ENCODE results near the gene WRAP73. TPM values are rescaled to one million over a fixed set of nuclear protein-coding genes. Genes with fewer than 3 reads are reported as not detected.

WRAP73 gene
- total RNA-seq, 1 donor from 2014 or later: 19.0 TPM

DNA sequence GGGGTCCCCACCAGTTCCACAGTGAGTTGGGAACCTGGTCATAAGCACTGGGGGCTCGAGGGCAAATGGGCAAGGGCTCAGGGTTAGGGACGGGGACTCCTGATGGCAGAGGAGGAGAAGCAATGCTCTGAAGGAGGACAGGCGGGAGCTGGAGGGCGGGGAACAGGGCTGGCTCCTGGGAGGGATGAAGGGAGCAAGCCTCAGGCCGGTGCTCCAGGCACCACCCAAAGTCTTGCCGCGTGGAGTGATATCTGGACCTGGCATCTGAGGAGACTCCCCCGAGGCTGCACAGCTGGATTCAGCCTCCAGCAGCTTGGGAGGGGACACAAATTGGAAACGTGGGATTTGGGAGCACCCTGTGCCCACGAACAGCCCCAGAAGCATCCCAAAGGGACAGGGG lies 49.5 kb downstream of the WRAP73 start:
- Mint-ChIP-seq H3K4me3 (ENCODE audit: unreplicated experiment) (no peak overlapping the region), H3K27ac (ENCODE audit: unreplicated experiment) (no peak overlapping the region), H3K36me3 (ENCODE audit: low read depth, unreplicated experiment) (peaks cover 4% of the 10 kb centered on the region)

GRCh38 chr1:3599816-3600215 lies 50.1 kb downstream of the WRAP73 start:
- Mint-ChIP-seq H3K4me3 (ENCODE audit: unreplicated experiment) (no peak overlapping the region), H3K27me3 (ENCODE audit: unreplicated experiment) (peaks cover 23% of the 10 kb centered on the region), H3K9me3 (ENCODE audit: unreplicated experiment) (no peaks in the 10 kb centered on the region), H3K4me1 (ENCODE audit: unreplicated experiment) (peaks cover 14% of the 10 kb centered on the region), H3K27ac (ENCODE audit: unreplicated experiment) (no peak overlapping the region), H3K36me3 (ENCODE audit: low read depth, unreplicated experiment) (peaks cover 4% of the 10 kb centered on the region)
- TF ChIP-seq CTCF (IDR thresholded peaks at IDR 0.05; ENCODE audit: unreplicated experiment): no peak
- DNase-seq (ENCODE audit: low spot score): no peak

More for the DNA sequence above, 49.5 kb downstream of the WRAP73 start:
- TF ChIP-seq CTCF (IDR thresholded peaks at IDR 0.05; ENCODE audit: unreplicated experiment): no peak
- peaks cover 23% of the 10 kb centered on the region for H3K27me3 Mint-ChIP-seq (ENCODE audit: unreplicated experiment)
- DNase-seq (ENCODE audit: low spot score): no peak
- peaks cover 14% of the 10 kb centered on the region for H3K4me1 Mint-ChIP-seq (ENCODE audit: unreplicated experiment)
- H3K9me3 Mint-ChIP-seq (ENCODE audit: unreplicated experiment): no peaks in the 10 kb centered on the region

- Mint-ChIP-seq H3K27ac (ENCODE audit: unreplicated experiment) (no peak overlapping the region), H3K27me3 (ENCODE audit: unreplicated experiment) (peaks cover 26% of the 10 kb centered on the region), H3K9me3 (ENCODE audit: unreplicated experiment) (no peaks in the 10 kb centered on the region), H3K4me3 (ENCODE audit: unreplicated experiment) (no peak overlapping the region), H3K4me1 (ENCODE audit: unreplicated experiment) (peaks cover 14% of the 10 kb centered on the region), H3K36me3 (ENCODE audit: low read depth, unreplicated experiment) (peaks cover 4% of the 10 kb centered on the region)
- TF ChIP-seq CTCF (IDR thresholded peaks at IDR 0.05; ENCODE audit: unreplicated experiment): no peak
- no peak for DNase-seq (ENCODE audit: low spot score)
Observed at GRCh38 chr1:3599286-3599811, 50.6 kb downstream of the WRAP73 start.

DNA sequence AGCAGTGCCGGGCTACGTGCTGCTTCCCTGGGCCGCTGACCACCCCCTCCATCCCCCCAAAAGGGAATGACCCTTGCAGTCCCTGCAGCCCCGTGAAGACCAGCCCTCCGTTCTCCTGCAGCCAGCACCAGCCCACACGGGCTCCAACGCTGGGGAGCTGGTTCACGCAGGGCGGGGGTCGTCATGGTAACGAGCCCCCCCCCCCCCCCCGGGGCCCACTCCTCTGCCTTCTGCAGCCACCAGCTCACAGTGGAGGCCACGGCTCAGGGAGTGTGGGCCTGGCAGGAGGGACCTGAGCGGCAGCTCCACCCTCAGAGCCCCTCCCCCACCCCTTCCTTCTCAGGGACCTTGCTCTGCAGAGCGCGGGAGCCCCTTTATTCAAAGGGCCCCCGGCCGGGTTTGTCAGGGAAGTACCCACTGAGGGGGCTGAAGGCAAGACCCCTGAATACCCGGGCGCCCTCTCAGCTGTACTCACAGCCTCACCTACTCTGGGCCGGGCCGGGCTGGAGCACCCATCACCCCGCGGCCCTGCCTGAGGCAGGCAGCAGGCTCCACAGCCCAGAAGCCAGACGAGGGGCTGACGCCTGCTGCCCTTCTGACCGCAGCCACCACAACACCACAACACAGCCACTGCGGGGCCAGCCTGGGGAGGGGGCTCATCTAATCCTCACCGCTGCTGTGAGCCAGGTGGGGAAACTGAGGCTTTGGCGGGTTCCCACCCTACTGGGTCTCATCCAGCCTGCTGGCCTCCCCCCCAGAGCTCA lies 51.2 kb downstream of the WRAP73 start:
- H3K9me3 Mint-ChIP-seq (ENCODE audit: unreplicated experiment): no peaks in the 10 kb centered on the region
- H3K27me3 Mint-ChIP-seq (ENCODE audit: unreplicated experiment): peaks cover 28% of the 10 kb centered on the region
- peaks cover 17% of the 10 kb centered on the region for H3K4me1 Mint-ChIP-seq (ENCODE audit: unreplicated experiment)
- no peak for TF ChIP-seq CTCF (IDR thresholded peaks at IDR 0.05; ENCODE audit: unreplicated experiment)
- H3K27ac Mint-ChIP-seq (ENCODE audit: unreplicated experiment): no peak overlapping the region
- no peak overlapping the region for H3K4me3 Mint-ChIP-seq (ENCODE audit: unreplicated experiment)
- DNase-seq (ENCODE audit: low spot score): no peak
- peaks cover 4% of the 10 kb centered on the region for H3K36me3 Mint-ChIP-seq (ENCODE audit: low read depth, unreplicated experiment)

GRCh38 chr1:3598051-3598491 lies 51.8 kb downstream of the WRAP73 start:
- Mint-ChIP-seq H3K27me3 (ENCODE audit: unreplicated experiment) (peaks cover 28% of the 10 kb centered on the region), H3K4me1 (ENCODE audit: unreplicated experiment) (peaks cover 18% of the 10 kb centered on the region), H3K4me3 (ENCODE audit: unreplicated experiment) (no peak overlapping the region), H3K9me3 (ENCODE audit: unreplicated experiment) (no peaks in the 10 kb centered on the region), H3K27ac (ENCODE audit: unreplicated experiment) (no peak overlapping the region), H3K36me3 (ENCODE audit: low read depth, unreplicated experiment) (peaks cover 4% of the 10 kb centered on the region)
- DNase-seq (ENCODE audit: low spot score): no peak
- TF ChIP-seq CTCF (IDR thresholded peaks at IDR 0.05; ENCODE audit: unreplicated experiment): no peak

Data from endothelial cell (in vitro differentiated cells).